GM21723 (cell line): ENCODE measurements around the gene CD226.

Source experiments
- ATAC-seq: cut with Tn5 transposase; IDR thresholded peaks from one replicate; pipeline ENCODE4 v1.9.1; 2021; ENCODE audit warnings: mild to moderate bottlenecking, moderate library complexity; ENCODE audit not compliant: unreplicated experiment

The CD226 gene

DNA sequence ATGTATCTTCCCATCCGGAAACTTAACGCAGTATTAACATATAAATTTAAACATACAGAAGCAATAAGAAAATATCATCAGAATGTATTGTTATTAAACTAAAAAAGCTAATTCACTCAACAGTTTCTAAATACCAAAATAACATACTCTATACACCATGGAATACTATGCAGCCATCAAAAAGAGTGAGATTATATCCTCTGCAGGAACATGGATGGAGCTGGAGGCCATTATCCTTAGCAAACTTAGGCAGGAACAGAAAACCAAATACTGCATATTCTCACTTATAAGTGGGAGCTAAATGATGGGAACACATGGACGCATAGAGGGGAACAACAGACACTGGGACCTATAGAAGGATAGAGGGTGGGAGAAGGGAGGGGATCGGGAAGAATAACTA is 127.1 kb downstream of the CD226 start:
- no peak for ATAC-seq

DNA sequence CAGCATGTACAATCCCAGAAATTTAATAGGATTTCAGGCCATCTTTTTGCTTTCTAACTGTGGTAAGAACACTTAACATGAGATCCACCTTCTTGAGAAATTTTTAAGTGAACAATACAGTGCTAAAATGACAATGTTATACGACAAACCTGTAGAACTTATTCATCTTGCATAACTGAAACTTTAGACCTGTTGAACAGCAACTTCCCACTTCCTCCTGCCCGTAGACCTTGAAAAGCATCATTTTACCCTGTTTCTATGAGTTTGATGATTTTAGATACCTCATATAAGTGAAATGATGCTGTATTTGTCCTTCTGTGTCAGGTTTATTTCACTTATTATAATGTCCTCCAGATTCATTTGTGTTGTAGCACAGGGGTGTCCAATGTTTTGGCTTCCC is 128.2 kb downstream of the CD226 start:
- no peak for ATAC-seq

DNA sequence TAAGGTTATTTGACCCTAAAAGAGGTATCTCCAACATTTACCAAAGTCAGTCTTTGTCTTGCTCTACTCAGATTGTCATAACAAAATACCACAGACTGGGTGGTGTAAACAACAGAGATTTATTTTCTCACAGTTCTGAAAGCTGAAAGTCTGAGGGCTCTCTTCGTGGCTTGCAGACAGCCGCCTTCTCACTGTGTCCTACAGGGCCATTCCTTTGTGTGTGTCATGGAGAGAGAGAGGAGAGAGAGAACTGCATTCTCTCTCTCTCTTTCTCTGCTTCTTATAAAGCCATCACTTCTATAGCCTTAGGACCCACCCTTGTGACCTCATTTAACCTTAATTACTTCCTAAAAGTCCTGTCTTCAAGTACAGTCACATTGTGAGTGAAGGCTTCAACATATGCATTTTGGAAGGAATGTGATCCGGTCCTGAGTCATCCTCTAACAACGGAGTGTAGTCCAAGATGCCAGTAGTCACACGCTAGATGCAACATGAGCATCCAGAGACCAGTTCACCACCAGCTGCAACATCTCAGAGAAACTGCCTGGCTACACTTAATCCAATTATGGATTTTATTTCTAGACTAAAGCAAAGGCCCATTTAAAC is 130.2 kb downstream of the CD226 start:
- no peak for ATAC-seq

DNA sequence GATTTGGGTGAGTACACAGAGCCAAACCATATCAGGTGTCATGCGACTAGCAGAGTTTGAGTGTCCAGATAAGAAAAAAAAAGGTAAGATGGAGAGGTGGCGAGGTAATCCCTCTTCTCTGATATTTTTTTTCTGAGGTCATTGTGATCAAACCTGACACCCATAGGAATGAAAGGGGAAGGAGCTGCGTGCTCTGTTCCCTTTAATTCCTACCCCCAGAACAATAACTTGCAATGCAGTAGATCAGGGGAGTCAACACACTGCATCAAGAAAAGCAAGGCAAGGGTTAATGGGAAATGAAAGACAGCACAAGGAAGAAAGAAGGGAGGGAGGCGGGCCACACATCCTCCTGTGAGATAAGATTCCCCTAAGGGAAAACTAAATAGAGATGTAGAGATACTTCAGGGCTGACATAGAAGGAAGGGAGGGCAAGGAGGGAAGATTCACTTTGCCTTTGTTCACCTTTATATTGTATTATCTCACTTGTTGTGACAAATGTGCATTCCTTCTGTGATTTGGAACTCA is 132.8 kb downstream of the CD226 start:
- no peak for ATAC-seq

DNA sequence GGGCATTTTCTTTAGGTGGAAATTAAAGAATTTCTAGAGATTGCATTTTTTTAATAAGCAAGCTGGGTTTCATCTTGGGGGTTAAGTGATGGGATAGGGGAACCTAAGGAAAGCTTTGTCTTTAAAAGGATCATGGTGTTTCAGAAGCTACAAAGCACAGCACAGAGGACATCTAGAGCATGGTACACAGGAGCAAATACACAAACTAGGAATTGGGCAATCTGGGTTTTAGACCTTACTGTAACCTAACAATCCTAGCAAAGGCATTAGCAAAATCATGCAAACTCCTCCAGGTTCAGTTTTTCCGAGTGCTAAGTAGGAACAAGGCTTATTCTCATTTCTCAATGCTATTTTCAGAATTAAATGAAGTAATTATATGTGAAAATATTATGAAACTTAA is 134.1 kb downstream of the CD226 start:
- no peak for ATAC-seq

DNA sequence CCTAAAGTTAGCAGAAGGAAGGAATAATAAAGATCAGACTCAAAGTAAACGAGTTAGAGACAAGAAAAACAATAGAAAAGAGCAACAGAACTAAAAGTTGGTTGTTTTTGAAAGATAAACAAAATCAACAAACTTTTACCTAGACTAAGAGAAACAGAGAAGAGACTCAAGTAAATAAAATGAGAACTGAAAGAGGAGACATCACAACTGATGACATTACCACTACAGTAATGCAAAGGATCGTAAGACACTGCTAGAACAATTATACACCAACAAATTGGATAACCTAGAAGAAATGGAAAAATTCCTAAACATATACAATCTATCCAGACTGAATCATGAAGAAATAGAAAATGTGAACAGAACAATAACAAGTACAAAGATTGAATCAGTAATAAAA is 139.3 kb downstream of the CD226 start:
- ATAC-seq = peak; percentile 47

DNA sequence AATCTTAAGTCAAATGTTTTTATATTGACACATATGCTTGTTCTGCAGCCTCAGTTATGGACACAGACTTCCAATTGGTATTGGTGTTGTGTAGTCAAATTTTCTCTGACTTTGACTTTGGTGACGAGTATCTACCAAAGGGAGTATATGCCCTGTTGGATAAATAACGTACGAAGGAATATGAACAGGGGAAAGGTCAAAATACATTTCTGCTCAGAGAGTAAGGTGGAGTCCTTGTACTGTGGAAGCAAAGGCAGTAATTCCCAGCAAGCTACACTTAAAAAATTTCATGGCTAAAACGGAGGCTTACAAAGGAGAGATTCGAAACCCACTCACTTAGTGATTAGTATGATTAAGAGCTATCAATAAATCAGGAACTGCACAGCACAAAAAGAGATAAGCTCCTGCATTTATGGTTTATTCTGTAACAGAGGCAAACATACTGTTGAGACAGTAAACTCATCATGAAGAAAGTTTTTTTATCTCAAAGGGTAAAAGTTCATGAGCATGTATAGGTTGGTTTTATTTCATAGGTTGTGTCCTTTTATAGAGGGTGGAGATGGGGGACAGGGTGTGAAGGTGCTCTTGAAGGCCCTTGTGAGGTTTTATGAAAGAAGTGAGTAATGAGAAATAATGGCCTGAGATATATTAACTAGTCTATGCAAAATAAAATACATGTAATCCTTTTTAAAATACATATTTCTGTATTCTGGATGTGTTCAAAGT is 142.7 kb downstream of the CD226 start:
- no peak for ATAC-seq
